Measurements from ENCODE around the gene WNT4. TPM values are rescaled to one million over a fixed set of nuclear protein-coding genes. Genes with fewer than 3 reads are reported as not detected.

WNT4 gene
- total RNA-seq, 4 donors from 2014 or later = under 0.01 TPM; not detected in 3

DNA sequence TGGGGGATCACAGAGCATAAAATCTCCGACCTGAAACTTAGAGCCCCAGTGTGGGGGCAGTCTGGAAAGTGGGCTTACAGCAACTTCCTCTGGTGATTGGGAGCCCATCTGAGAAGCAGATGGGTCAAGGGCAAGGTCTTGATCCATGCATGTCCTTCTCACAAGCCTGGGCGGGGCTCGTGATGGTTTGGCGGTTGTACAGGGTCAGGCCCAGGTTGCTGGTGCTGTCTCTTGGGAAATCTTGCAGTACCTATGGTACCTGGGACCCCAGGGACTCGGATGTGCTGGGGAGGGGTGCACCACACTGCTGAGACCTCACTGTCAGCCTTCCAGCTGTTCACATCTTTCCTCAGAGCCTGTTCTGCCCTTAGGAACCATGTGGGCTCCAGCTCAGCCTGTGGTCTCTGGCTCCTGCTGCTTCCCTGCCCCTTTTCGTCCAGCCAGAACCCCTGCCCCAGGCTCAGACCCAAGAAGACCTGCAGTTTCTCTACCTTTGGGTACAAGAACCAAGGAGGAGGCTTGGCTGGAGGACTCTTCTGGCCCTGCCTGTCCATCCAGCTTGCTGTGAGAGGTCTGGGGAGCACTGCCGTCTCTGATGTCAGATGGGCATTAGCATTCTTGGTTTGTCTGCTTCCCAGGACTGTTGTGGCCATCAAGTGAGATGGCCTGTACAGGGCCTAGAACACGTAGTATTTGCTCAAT is 24.5 kb downstream of the WNT4 start:
- TF ChIP-seq, protein P1, sequence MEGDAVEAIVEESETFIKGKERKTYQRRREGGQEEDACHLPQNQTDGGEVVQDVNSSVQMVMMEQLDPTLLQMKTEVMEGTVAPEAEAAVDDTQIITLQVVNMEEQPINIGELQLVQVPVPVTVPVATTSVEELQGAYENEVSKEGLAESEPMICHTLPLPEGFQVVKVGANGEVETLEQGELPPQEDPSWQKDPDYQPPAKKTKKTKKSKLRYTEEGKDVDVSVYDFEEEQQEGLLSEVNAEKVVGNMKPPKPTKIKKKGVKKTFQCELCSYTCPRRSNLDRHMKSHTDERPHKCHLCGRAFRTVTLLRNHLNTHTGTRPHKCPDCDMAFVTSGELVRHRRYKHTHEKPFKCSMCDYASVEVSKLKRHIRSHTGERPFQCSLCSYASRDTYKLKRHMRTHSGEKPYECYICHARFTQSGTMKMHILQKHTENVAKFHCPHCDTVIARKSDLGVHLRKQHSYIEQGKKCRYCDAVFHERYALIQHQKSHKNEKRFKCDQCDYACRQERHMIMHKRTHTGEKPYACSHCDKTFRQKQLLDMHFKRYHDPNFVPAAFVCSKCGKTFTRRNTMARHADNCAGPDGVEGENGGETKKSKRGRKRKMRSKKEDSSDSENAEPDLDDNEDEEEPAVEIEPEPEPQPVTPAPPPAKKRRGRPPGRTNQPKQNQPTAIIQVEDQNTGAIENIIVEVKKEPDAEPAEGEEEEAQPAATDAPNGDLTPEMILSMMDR (IDR thresholded peaks at IDR 0.05; ENCODE audit: low read depth) = no peak

DNA sequence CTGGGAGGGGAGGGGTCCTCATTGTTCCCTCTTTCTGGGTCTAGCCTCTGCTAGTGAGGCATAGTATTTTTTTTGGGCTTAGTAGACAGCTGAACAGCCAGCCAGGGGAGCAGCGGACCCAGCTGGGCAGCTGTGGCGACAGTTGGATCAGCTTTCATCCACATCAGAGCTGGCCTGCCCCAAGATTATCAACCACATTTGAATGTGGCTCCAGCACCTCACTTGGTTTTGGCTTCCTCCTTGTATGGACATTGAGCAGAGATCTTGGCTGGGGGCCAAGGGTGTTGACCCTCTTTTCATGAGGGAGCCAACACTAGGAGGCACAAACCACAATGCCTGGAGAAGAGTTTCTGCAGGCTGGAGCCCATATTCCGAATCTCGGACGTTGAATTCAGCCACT is 25.0 kb downstream of the WNT4 start:
- TF ChIP-seq, protein P1 (IDR thresholded peaks at IDR 0.05; ENCODE audit: low read depth) = no peak

DNA sequence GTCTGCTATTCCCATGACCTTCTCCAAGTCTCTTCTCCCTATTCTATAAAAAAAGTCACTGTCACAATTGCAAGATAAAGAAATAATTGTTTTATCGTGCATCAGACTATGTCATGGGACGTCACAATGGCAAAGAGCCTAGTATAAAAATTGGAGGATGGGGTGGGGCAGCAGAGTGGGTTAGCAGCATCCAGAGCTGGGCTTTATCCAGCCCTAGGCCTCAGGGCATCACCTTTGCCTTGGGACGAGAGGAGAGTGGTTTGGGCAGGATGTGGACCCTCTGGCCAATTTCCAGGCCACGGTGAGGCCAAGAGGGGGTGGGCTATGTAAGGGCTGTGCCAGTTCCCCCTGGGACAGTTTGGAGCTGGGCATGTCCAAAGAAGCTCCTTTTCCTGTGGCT is 25.7 kb downstream of the WNT4 start:
- TF ChIP-seq, protein P1 (IDR thresholded peaks at IDR 0.05; ENCODE audit: low read depth) = no peak

DNA sequence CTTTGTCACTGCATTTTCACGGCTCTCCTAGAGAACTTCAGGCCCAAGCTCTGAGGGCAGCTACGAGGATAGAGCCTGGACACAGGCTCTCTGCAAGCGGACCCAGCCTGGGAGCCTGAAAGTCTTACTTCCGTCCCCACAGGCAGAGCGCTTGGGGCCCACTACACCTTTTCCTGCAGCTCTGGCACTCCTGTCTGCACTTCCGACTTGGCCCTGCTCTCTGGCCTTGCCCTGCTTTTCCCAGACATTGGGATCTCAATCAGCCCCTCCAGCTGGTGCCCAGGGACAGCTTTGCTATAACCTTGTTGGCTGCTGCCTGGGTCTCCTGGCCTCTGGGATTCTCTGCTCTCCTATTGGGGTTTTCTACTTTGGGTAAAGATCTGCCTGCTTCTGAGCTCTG is 27.6 kb downstream of the WNT4 start:
- TF ChIP-seq, protein P1 (IDR thresholded peaks at IDR 0.05; ENCODE audit: low read depth) = no peak

DNA sequence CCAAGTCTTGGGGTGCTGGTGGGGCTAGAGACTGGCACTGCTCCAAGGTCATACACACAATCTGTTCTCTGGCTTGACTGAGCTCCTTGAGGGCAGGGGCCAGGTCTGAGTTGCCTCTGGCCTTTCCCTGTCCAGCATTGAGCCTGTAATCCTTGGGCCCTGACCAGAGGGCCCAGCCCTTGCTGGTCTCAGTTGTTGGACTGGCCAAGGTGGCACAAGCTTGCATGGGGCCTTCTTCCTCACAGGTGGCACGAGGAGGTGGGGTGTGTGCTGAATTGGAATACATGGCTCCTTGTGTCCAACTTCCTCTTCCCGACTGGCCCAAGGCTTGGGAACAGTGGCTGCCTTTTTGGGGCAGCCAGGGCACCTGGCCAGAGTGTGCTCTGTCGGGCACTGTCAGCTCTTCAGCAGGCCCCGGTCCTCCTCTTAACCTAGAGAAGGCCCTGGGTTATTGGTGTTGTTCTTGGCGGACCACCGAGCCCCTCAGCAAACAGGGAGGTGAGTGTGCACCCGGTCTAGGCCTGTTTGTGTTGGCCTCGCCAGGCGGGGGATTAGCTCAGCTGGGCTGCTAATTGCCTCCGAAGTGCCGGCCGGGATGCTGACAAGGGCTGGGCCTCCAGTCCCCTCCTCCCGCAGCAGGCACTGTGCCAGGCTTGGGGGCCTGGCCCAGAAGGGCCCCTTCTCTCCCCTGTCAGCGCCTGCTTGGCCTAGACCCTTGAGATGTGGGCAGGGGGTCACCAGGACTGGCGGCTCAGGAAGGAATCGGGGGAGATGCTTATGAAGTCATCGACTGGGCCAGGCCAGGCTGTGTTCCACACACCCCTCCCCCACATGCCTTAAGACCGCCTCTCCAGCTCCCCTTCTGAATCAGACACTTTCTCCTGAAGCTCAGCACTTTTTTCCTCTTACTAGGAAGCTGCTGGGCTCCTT is 28.5 kb downstream of the WNT4 start:
- TF ChIP-seq, protein P1 (IDR thresholded peaks at IDR 0.05; ENCODE audit: low read depth) = no peak

DNA sequence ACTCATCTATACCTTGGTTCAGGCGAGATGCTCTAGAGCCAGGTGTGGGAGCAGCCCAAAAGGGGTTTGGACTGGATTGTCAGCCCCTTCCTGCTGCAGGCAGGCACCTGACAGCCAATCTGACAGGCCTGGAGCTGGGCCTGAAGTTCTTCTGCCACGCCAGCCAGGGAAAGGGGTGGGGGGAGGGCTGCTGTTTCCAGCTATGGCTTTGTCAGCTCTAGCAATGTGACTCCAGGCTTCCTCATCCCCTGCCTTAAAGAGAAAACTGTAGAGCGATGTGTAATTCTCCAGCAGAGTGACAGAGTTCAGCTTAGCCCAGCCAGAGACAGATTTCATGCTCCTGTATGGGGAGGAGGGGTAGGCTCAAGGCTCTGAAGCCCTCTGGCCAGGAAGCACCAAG is 30.3 kb downstream of the WNT4 start:
- TF ChIP-seq, protein P1 (IDR thresholded peaks at IDR 0.05; ENCODE audit: low read depth) = no peak

DNA sequence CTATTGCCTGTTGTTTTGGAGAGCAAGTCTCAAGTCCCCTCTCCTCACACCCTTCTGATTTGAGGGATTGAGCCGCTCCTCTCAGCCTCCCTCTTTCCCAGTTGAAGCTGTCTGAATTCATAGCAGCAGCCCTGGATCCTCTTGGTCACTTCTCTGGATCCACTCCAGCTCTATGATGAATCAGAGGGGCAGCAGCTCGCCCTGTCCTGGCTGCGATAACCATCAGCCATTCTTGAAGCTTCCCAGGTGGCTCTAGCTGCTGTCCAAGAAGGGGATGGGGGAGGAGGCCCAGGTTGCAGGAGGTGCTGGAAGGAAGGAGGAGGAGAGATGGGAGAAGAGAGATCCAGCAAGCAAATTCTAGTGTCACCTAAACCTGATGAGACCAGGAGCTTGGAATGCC is 31.3 kb downstream of the WNT4 start:
- TF ChIP-seq, protein P1 (IDR thresholded peaks at IDR 0.05; ENCODE audit: low read depth) = no peak
